ENCODE data around the gene DTNA.

The DTNA gene

GRCh38 chr18:34773961-34774766 lies 64.1 kb downstream of the DTNA start:
- peak; percentile 44 for DNase-seq (ENCODE audit: low read depth in 2 of 2)
- no peak overlapping the region for H3K4me3 ChIP-seq (replicated peaks in 1 of 2; ENCODE audit: low read depth in 2 of 2, low read length in 2 of 2)
- no peak for TF ChIP-seq CTCF (IDR thresholded peaks at IDR 0.05; ENCODE audit: low read depth, low read length)

GRCh38 chr18:34775461-34775860 lies 65.4 kb downstream of the DTNA start:
- no peak overlapping the region for H3K4me3 ChIP-seq (replicated peaks in 1 of 2; ENCODE audit: low read depth in 2 of 2, low read length in 2 of 2)
- no peak for TF ChIP-seq CTCF (IDR thresholded peaks at IDR 0.05; ENCODE audit: low read depth, low read length)
- DNase-seq (ENCODE audit: low read depth in 2 of 2) = no peak

- no peak for TF ChIP-seq CTCF (IDR thresholded peaks at IDR 0.05; ENCODE audit: low read depth, low read length)
- no peak for DNase-seq (ENCODE audit: low read depth in 2 of 2)
- no peak overlapping the region for H3K4me3 ChIP-seq (replicated peaks in 1 of 2; ENCODE audit: low read depth in 2 of 2, low read length in 2 of 2)
Observed at GRCh38 chr18:34779112-34779511, 69.0 kb downstream of the DTNA start.

- TF ChIP-seq CTCF (IDR thresholded peaks at IDR 0.05; ENCODE audit: low read depth, low read length) = no peak
- no peak for DNase-seq (ENCODE audit: low read depth in 2 of 2)
Observed at GRCh38 chr18:34780856-34781255, 70.8 kb downstream of the DTNA start.

GRCh38 chr18:34783501-34783900 lies 73.4 kb downstream of the DTNA start:
- H3K4me3 ChIP-seq (replicated peaks in 1 of 2; ENCODE audit: low read depth in 2 of 2, low read length in 2 of 2) = no peak overlapping the region
- TF ChIP-seq CTCF (IDR thresholded peaks at IDR 0.05; ENCODE audit: low read depth, low read length) = no peak
- DNase-seq (ENCODE audit: low read depth in 2 of 2) = peak in 1 of 2 donors; percentile 39

More at GRCh38 chr18:34780856-34781255, 70.8 kb downstream of the DTNA start:
- H3K4me3 ChIP-seq (replicated peaks in 1 of 2; ENCODE audit: low read depth in 2 of 2, low read length in 2 of 2) = no peak overlapping the region

GRCh38 chr18:34786162-34786741 lies 76.2 kb downstream of the DTNA start:
- no peak for TF ChIP-seq CTCF (IDR thresholded peaks at IDR 0.05; ENCODE audit: low read depth, low read length)

More at GRCh38 chr18:34786162-34786741, 76.2 kb downstream of the DTNA start:
- H3K4me3 ChIP-seq (replicated peaks in 1 of 2; ENCODE audit: low read depth in 2 of 2, low read length in 2 of 2) = no peak overlapping the region
- no peak for DNase-seq (ENCODE audit: low read depth in 2 of 2)
